ENCODE results near the gene ARHGEF4. TPM values are rescaled to one million over a fixed set of nuclear protein-coding genes. Genes with fewer than 3 reads are reported as not detected.
A peak's percentile ranks its signal among the peaks of the same experiment; 100 is the strongest.

The ARHGEF4 gene, protein sequence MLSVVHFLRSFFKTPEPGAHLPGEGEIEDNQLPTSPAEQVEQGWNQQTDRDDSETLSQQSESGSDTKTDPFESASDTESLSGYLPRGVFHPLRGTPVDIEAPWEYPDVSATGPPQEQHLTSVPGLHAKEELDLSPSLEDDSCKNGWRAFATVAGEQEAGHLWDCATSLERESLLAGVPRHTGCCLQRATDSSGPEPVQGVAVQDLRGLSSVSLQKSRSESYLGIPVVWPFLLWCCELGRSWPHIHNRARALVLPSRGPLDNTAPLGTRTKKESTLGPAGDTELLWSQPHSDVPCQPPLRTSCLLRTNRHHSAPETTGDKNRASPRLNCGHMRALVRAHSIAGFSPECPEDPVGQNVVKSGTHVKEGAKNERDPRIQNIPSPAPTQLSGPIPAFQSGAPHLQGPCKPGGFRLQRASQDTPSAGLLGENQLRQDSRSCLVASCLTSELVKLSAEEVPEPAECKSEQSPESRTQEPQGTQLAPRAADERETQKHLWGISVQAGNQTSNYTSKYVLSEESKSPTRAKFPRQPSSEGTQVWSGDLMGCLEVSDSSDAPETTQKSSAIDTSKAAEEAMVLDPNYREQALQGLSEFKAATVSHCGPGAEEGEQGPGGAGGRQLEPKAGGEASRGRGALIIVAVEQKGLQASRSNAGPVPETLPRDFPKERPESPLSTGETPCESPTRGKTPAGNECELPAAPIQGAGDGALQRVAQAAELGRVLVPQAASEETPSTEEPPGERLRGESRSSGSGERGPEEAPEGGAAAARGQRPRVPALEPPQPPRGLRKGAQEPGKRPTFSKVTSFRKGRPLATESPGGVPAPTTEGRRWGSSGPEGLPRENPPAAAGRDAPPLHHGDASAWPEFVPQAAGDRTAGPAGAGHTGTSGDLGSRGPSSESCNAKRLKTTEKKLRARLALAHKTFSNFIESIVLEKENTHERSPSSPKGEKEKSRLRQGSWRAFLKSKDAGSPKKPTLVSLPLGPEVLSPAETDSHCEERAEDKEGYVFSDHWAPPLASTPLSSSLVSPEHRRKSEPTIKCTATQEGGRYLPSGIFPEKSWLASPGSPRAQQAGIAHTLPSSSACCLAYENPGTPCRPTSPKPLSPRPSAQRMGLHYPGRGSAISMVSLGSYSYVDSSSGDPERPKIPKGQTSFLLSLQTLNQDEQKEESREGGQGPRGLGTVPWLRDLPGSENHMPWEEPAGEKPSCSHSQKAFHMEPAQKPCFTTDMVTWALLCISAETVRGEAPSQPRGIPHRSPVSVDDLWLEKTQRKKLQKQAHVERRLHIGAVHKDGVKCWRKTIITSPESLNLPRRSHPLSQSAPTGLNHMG (N-terminal part only)
- total RNA-seq, result 9.4 TPM
- long read RNA-seq, partial matches to known transcripts, result 10 of 14 reads
- long read RNA-seq, other reads (novel, unspliced or antisense), result 4 of 14 reads

DNA sequence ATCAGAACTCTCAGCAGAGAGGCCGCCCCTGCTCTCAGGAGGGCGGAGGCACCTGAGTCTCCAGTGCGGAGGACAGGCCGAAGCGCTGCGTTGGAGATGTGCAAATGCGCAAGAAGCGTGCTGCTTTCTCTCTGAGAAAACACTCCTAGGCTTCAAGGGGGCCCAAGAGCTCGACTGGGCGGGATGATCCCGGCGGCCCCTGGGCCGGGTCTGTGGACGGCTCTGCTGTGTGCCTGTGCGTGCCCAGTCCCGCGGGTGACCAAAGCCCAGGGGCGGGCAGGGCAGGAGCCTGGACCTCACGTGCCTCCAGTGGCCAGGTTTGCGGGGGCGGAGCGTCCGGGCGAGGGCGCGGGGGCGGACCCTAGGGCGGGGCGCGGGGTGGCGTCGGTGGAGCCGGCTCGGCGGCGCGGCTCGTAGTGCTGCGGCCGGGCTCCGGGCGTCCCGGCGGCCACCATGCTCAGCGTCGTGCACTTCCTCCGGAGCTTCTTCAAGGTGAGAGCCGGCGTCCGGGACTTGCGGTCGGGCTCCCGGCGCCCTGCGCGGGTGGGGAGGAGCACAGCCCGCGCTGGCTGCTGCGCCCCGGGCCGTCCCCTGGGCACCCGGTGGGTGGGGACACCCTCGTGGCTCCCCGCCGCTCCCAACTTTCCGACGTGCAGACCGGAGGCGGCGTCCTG is at the start of gene ARHGEF4:
TSS of gene ARHGEF4 (plus strand) at position 414 of the 674 bp plus-strand sequence. CDS start at position 454, 40 bp downstream.
- DNase-seq (ENCODE audit: low spot score), result no peak

DNA sequence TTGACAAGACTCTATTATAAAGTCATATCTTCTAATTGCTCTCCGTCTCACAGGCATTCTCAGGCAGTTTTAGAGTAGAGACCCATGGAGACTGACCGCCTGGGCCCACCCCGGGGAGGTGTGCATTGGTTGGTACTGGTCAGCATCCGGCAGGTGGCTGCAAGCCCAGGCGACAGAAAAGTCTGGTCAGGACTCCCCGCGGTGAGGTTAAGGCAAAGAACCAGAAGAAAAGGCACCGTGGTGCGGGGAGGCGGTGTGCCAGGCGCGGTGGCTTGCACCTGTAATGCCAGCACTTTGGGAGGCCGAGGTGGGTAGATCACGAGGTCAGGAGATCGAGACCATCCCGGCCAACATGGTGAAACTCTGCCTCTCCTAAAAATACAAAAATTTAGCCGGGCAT is 48.9 kb upstream of the ARHGEF4 start:
- no peak for DNase-seq (ENCODE audit: low spot score)

DNA sequence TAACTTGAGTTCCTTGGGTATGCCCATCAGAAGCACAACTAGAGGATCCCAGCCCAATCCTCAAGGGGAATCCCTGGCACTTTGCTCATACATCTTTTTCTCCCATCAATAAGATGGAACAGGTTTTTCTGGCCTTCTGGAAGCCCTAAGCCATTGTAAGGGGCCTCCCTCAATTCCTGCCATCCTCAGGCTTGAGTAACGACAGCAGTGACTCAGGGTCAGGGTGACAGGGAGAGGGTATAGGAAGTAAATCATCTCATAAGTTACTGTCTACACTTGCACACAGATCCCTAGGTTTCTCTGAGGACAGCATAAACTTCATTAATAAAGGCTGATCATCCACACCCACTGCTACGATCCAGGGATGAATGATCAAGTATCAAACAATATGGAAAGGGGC is 46.4 kb upstream of the ARHGEF4 start:
- no peak for DNase-seq (ENCODE audit: low spot score)

DNA sequence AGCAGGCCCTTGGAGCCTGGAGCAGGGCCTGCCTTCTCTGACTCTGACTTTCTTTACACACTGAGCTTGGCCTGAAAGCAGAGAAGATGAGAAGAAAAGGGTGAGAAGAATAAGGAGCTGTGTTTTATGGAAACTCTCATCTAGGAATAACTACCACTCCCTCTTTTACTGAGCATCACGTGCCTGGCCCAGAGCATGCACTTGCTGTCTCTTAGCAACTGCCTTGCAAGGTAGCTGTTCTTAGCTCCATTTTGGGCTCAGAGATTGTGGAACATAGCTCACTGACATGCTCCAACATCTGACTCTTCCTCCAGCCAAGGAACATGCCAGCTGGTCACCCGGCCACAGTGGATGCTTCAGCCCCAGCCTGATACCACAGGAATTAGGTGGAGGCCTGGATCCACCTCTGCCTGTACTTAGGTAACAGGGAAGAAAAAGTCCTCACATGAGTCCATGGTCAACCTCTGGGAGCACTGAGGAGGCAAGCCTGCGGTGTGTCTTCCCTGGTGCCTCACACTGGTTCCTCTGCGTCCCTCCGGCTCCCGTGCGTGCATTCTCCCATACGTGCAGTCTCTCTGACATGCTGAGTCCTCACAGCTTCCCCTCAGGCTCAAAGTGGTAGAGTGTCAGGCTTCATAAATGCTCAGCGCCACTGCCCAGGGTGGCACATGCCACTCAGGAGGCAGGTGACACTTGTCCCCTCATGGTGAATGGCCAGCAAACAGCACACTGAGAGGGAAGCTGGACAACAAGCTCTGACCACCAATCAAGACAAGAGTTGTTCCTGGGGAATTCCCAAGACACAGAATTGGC is 45.7 kb upstream of the ARHGEF4 start:
- no peak for DNase-seq (ENCODE audit: low spot score)

DNA sequence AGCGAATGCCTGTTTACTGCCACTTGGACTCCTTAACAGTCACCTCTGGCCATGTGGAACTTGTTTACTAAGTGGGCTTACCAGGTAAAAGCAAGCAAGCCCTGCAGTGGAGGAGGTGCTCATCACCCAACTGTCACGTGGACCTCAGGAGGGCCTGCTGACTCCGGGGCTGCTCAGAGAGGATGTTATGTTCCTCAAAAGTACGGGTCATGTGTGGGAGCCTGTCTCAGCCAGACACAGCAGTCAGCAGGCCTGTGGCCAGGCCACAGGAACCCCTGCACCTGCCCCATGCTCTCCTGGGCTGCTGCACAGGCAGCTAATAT is 45.1 kb upstream of the ARHGEF4 start:
- no peak for DNase-seq (ENCODE audit: low spot score)

DNA sequence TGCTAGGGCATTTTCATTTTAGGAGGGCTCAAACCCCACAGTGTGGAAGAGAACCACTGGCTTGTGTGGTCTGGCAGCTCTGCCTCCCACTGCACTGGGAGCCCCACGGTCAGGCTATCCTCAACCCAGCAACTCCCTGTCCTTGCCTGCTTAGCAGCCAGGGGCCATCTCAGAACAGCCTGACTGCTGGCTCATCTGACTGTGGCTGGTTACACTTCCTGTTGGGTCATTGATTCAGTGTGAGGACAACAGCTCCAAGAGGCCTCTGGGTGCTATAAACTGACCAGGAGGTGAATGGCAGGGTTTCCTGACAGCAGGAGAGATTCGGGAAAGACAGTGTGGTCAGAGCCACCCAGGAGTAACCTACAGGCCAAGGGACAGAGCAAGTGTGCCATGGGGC is 41.3 kb upstream of the ARHGEF4 start:
- DNase-seq (ENCODE audit: low spot score), result no peak

DNA sequence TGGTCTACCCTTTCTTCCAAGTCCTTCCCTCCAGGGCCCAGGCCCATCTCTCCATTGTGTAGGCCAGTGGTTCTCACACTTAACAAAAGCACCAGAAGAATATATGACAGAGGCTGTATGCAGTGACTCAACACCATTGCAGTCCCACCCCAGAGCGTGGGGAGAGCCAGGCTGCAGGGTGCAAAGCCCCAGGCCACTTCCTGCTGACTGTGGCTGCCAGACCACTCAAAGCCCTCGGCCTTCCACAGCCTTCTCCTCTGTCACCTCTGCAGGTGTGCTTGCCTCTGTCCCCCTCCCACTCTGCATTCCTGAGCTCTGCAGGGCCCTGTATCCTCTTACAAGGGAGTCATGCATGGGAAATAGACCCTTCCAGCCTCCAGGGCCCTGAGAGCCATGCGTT is 40.4 kb upstream of the ARHGEF4 start:
- no peak for DNase-seq (ENCODE audit: low spot score)

DNA sequence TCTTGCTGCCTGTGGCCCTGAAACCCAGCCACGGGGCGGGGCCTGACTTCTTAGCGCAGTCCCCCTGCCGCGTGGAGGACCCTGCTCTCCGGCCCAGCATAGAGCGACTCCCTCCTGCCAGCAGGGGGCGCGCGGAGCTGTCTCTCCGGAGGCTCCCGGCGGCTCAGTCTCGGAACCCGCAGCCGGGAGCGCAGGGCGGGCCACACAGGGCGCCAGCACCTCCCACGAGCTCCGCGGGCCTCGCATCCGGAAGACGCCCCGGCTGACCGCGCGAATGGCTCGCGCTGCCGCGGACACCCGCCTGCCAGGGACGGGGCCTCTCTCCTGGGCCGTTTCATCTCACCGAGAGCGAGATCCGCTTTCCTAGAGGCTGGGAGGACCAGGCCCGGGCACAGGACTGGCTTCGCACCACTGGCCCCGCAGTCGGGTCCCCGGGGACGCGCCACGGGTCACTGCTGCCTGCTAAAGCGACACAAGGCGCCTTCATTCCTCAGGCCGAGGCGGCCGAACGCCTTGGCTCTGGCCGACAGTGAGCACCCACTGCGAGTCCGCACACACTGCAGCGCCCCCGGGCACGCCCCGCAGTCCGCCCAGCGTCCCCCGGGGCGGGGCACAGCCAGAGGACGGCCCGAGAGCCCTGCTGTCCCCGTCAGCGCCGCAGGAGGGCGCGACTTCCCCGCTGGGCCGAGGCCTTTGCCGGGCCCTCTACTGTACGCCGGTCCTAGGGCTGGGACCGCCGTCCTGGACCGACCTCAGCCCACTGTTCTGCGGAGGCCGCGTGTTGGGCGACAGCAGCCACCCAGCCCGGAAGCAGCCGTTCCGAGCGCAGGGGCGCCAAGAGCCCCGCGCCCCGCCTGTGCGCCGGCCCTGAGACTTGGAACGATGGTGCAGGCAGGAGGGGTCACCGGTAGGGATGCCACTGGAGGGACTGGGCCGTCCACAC is 39.0 kb upstream of the ARHGEF4 start:
- DNase-seq (ENCODE audit: low spot score), result peak; percentile 97

DNA sequence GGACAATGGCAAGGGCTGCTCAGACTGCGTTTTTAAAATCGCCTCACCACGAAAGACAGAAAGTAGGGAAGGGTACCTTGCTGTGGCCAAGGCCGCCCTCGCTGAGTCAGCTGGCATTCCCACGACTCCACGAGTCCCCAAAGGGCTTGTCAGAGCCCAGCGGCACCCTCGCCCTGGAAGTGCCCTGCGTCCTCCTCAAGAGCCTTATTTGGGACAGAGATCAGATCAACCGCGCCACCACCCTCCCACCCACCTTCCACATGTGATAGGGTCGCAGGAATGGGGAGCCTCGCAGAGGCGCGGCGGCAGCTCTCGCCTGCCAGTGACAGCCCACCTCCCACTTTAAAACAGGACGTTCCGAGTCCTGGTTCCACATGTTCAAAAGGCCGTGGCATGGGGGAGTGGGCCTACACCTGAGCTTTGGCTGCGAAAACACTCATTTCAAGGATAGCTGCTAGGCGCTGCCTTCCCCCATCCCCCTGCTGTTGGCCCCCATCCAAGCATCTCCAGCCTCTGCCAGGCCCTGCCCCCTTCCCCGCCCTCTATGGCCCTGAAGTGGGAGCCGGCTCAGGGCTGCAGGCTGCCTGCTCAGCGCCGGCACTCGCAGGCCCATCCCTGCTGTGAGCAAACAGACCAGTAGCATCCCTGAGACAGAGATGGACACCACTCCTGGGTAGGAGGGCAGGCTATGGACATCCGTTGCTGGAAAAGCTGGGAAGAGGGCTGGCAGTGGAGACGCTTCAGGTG is 38.1 kb upstream of the ARHGEF4 start:
- no peak for DNase-seq (ENCODE audit: low spot score)

DNA sequence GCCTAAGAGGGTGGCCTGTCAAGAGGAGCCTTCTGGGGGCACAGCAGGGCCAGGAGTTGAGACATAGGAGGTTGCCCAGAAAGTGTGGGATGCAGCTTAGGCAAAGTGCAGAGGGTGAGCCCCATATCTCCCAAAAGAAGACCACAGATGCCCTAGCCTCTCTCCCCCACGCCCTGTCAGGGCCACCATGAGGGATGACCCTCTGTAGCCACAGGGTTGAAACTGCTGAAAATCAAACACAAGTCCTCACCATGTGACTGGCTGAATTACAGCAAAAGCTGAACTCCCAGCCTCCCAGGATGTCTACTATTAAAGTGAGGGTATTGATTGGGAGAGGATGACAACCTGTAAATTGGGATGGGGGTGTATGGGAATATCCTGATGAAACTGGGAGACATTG is 37.4 kb upstream of the ARHGEF4 start:
- DNase-seq (ENCODE audit: low spot score), result no peak

DNA sequence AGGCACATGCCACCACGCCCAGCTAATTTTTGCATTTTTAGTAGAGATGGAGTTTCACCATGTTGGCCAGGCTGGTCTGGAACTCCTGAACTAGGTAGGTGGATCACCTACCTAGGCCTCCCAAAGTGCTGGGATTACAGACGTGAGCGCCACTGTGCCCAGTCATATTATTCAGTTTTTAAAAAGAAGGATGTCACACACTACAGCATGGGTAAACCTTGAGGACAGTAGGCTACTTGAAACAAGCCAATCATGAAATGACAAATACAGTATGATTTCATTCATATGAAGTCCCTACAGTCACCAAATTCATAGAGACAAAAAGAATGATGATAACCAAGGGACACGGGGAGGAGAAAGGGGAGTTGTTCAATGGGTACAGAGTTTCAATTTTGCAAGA is 31.1 kb upstream of the ARHGEF4 start:
- no peak for DNase-seq (ENCODE audit: low spot score)

DNA sequence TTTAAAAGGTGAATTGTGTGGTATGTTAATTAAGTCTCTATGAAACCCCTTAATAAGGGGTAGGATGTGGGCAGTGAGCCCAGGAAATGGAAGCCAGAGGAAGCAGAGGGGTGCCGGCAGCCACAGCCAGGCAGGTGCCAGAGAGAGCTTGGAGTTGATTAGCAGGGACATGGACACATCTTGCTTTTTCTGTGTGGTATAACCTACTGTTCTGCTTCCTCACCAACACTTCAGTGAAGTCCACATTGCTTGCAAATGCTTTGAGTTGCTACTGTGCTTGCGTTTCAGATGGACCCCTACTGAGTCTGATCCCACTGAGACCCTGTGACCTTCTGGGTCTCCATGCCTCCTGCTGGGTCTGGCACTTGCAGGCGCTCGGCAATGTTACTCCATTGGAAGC is 30.3 kb upstream of the ARHGEF4 start:
- DNase-seq (ENCODE audit: low spot score), result no peak

DNA sequence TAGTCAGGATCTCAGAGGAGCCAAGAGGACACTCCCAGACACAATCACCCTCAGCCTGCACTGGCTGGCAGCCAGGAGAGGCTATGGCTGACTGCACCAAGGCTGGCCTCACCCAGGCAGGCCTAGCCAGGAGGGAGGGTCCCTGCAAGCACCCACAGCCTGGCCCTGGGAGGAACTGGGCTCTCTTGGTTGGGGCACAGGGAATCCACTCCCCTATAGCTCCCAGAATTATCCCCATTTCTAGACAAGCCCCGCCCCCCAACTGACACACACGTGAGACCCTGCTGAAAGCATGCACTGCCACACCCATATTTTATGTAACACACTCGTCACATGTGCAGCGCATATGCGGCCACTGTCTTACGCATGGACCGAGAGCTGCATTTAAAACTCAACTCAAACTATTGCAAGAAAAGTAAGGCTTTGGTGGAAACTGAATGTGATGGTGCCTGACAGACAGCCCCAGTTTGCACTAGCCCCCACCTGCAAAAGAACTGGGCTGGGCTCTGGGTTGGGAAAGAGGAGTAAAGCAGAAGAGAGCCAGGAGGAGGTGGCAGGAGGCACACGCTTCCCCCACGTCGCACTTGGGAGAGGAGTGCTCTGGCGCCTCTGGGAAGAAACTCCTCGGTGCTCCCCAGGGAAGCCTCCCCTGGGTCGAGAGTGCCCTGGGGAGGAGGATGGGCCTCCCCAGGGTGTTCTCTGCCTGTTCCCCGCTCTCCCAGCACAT is 28.9 kb upstream of the ARHGEF4 start:
- DNase-seq (ENCODE audit: low spot score), result no peak

DNA sequence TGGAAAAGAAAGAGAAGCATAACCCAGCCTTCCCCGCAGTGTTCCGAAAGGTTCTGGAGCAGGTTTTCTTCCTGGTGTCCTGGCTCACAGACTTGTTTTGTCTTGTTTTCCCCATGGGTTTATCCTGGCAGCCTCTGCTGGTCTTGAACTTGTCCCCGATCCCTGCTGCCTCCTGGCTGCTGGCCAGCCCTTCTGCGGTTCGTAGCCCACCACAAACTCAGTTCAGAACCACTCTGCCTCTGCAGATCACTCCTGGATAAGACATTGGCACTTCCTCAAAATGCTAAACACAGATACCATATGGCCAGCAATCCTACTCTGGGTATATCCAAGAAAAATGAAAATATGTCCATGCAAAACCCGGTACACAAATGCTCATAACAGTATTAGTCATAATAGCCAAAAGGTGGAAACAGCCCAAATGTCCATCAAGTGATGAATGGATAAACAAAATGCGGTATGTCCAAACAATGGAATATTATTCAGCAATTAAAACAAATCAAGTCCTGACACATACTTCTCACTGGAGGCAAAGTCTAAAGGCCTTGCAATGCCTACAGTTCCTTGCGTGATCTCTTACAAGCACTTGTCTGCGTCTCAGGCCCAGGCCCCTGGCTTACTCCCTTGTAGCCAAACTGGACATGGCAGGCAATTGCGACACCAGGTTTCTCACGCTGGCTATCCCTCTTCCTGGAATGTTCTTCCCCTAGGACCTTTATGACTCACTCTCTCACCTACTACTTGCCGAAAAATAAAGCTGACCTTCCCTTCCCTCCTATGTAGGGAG is 28.0 kb upstream of the ARHGEF4 start:
- DNase-seq (ENCODE audit: low spot score), result no peak

DNA sequence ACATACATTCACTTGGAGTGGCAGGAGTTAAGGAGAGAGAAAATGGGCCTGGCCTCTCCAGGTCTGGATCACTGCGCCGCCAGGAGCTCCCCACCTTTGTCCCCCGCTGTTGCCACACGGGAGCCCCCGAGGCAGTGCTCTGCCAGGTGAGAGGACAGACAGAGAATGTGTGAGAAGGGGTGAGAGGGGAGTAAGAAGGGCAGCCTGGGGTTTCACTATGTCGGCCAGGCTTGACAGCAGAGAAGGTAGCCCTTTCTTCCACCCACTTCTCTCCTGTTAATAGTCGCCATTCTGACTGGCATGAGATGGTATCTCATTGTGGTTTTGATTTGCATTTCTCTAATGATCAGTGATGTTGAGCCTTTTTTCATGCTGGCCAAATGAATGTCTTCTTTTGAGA is 26.2 kb upstream of the ARHGEF4 start:
- no peak for DNase-seq (ENCODE audit: low spot score)

DNA sequence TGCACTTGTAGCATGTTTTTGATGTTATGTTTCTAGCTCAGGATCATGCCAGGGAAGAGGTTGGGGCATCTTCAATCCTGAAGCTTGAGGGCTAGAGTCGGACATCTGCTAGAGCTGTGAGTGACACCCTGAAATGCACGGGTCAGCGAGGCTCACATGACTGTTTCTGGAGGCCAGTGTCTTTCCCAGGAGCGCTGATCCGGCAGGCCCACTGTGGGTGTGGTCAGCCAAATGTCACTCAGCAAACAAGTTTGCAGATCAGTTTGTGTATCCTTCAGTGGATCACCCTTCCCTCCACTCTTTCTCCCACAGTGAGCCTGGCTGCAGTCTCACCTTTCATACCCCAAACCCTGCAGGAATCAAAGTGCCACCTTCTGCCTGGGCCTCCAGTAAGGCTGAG is 23.0 kb upstream of the ARHGEF4 start:
- peak; percentile 72 for DNase-seq (ENCODE audit: low spot score)

Measured in mesenteric fat pad (tissue), 1 donor.